ENCODE measurements around the gene STARD10. TPM values are rescaled to one million over a fixed set of nuclear protein-coding genes. Genes with fewer than 3 reads are reported as not detected.
A peak's percentile ranks its signal among the peaks of the same experiment; 100 is the strongest.

STARD10 gene
- total RNA-seq, 1 experiment from 2014 or later: 1,283 TPM

DNA sequence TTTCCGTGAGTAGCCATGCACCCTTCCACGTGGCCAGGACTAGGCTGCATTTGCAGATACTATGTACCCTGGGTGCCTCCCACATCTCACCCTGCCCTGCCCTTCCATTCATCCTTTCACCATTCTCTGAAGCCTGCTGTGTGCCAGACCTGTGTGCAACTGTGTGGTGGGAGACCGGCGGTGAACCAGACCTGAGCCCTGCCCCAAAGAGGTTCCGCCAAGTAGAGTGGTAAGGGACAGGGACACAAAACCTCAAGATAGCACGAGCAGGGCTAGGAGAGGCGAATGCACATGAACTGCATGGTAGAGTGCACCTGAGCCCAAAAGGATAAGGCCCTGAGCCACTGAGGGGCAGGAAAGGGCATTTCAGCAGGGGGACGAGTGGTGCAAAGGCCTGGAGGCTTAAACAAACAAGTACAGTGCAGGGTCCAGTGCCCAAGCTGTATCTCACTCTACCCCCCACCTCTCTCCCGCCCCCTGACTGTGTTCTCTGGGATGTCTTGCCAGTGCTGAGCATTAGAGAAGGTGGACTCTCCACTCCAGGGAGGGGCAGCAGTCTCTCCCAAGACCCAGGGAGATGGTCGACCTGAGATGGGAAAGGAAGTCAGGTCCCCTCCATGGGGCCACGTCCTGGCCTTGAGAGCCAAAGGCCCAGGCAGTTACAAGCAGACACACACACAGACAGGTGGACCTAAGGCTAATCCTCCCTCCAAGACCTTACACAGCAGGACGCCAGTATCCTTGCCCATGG is 27.5 kb downstream of the STARD10 start:
- no peak for DNase-seq (ENCODE audit: low spot score)

DNA sequence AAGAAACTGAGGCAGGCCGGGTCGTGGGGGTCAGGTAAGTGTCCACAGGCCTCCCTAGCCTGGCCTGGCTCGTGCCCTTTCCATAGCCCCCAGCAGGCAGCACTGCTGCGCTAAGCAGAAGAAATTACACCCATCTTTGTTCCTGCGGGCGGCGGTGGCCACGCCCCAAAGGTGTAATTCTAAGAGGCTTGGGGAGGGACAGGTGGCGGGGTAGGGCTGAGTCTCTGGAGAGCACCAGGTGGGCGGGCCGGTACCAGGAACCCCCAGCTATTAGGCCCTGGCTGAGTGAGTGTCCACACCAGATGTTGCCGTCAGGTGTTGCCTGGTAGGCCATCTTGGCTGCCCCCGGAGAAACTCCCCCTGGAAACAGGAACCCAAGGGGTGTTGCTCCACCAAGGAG is 29.3 kb downstream of the STARD10 start:
- DNase-seq (ENCODE audit: low spot score): peak; percentile 36

DNA sequence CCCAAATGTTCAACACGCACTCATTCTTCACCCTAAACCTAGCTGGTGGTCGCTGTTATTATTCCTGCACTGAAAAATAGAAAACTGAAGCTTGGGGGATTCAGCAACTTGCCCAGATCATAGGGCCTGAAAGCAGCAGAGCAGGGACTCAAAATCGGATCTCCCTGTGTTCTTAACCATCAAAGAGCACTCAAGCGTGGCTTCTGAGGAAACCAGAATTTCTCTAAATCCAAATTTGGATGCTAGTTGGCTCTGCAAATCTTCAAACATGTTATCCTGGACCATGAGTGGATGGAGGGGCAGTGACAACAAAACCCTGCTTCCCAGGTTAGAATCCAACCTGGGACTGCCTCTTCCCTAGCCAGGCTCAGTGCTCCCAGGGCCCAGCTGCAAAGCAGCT is 30.0 kb downstream of the STARD10 start:
- no peak for DNase-seq (ENCODE audit: low spot score)

DNA sequence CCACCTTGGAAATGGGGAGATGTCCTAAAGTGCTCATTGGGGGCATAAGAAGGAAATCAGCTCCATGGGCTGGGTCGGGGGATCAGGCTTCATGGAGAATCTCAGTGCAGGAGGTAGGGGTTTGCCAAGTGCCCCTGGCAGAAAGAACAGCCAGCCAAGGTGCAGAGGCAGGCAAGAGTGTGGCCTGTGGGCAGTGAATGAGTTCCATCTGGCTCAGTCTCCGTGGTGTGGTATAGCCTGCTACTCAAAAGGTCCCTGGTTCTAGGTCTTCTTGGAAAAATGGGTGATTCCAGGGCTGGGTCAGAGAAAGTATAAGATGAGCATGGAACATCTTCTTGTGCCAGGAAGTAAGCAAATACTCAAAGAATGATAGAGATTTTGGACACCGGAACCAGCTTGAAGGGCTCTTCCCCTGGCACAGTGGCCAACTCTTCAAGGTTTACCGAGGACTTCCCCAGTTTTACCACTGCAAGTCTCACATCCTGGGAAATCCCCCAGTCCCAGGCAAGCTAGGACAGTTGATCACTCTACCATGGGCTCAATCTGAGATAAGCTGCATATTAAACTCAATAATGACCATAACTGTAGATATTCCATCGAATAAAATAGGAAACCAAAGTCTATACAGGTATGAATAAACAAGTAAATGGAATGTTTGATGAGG is 31.1 kb downstream of the STARD10 start:
- no peak for DNase-seq (ENCODE audit: low spot score)

DNA sequence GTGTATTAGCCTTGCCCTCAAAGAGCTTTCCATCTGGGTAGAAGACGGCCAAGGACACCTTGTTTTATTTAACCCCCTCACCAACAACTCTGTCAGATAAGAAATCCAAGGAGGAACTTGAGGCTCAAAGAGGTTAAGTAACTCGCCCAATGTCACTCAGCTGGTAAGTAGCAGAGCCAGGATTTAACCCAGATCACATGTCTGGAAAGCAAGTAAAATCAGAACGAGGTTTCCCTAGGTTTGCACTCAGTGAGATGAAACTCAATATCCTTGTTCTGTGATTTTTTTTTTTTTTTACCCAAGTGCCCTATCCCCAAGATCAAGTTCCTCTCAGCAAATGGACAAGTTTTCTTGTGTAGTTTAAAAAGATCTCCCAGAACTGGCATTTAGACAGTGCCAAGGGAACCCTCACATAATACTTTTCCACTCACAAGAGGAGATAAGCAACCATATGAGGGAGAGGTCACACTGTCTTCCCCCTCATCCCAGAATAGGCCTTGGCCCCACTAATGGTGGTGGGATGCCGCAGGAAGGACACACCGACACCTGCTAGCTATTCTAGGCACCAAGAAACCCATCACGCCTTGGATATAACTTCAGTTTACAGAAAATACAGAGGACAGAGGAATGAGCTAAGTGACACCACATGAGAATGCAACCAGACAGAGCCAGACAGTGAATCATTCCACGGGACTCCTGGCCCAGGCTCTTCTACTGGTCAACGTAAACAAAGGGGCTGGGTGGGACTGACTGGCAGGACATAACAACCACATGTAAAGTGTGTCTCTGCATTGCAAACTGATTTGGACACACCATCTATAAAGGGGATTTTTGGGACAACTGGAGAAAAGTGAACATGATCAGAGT is 33.1 kb downstream of the STARD10 start:
- no peak for DNase-seq (ENCODE audit: low spot score)

DNA sequence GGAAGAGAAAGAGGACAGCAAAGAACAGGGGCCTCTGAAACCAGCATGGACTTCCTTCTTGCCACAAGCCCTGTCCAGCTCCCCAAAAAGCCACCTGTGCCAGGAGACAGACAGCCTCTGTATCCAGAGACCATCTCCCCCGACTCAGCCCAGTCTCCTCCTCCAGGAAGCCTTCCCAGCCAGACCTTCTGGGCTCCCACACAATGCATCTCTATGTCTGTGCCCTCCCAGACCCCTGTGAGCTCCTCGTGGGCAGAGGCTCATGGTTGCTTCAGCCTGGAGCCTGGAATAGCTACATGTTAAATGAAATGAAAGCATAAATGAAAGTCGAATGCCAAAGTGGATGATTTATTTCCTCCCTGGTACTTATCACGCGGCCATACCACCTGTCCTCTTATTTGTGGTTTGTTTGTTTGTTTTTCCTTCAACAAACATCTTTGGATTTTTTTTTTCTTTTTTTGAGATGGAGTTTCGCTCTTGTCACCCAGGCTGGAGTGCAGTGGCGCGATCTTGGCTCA is 34.3 kb downstream of the STARD10 start:
- no peak for DNase-seq (ENCODE audit: low spot score)

DNA sequence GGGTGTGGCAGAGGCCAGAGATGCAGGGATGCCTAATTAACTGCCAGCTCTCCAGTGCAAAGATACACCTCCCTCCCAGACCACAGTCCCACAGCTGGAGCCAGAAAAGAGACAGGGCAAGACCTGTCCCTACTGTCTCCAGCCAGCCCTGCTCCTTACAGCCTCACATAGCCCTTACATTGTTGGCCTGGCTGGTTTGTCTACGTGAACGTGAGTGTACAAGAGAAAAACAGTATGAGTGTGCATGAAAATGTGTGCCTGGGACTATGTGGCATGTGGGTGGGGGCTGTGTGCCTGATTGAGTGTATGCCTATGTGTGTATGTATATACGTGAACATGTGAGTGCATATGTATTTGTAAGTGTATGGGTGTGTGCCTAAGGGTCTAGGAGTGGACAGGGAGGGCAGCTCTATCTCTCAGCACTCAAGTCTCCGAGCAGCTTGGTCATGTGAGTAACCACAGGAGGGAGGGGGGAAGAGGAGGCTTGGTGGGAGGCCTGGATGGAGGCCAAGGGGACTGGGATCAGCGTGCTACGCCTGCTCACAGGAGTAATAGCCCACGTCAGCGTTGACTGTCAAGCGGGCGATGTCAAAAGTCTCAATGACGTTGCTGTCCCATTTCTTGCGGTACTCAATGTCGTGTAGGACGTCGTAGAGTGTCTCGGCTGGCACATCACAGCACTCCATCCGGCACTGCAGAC is 35.0 kb downstream of the STARD10 start:
- DNase-seq (ENCODE audit: low spot score): no peak

DNA sequence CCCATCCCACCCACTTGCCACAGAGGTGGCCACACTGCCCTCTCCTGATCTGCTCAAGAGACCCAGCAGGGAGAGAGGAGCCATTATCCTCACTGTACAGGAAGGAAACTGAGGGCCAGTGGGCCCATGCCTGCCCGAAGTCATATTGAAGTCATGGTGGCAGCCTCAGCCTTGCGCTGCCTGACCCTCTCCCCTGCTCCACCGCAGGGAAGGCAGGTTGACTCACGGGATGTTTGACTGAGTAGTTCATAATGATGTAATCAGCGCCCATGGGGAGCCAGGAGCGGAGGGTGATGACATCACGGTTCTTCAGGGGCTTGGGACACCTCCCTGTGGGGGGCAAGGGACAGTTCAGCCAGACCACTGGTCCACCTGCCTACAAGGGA is 35.5 kb downstream of the STARD10 start:
- no peak for DNase-seq (ENCODE audit: low spot score)

DNA sequence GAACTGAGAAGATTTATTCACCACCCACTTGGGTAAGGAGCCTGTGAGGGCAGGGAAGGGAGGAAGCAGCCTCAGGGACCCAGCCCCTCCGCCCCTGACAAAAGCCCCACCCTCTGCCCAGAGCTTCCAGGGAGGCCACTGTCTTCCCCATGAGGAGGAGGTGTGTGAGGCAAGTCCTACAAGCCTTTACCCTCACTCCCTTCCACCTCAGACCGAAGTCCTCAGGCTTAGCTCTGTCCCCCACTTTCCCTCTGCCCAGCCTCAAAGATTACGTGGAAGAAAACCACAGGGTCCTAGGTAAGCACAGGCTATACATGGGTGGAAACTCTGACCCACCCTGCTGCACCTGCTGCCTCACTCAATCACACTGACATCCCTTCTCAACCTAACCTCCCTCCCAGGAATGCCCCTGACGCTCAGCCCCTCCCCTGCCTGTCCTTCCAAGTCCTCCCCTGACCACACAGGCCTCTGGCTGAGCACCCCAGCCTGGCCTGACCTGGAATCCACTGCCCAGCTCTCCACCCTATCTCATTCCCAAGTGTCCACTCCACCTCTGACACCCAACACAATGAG is 38.0 kb downstream of the STARD10 start:
- DNase-seq (ENCODE audit: low spot score): peak; percentile 17

DNA sequence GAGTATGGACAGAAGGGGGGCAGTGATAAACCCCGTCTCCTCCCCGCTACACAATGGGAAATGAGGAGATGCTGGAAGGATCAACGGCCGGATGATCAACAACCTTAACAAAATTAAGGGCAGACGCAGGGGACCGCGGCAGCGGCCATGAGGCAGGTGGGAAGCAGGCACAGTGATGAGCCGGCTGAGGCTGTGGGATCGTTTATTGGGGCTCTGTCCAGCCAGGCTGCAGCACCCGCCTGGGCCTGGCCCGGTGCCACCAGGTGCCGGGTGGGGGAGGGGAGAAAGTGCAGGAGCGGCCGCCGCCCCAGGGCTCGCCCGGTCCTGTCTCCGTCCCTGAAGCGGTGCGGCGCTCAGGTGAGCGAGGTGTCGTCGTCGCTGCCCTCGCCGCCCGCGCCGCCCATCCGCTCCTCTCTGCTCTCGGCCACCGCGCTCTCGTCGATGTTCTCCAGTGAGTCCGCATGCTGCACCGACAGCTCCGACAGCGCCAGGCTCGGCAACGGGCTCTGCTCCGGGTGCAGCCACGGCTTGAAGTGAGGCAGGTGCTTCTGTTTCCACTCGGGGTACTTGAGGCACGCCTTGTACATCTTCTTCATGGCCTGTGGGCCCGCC is 39.2 kb downstream of the STARD10 start:
- DNase-seq (ENCODE audit: low spot score): no peak

DNA sequence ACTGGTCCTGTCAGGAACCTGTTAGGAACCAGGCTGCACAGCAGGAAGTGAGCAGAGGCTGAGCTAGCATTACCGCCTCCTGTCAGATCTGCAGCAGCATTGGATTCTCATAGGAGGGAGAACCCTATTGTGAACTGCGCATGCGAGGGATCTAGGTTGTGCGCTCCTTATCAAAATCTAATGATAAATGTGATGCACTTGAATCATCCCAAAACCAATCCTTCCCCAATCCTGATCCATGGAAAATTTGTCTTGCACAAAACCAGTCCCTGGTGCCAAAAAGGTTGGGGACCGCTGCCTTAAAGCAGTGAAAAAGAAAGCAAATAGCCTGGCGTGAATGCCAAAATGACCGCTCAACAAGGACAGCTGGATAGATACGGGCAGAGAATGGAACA is 39.7 kb downstream of the STARD10 start:
- DNase-seq (ENCODE audit: low spot score): no peak

DNA sequence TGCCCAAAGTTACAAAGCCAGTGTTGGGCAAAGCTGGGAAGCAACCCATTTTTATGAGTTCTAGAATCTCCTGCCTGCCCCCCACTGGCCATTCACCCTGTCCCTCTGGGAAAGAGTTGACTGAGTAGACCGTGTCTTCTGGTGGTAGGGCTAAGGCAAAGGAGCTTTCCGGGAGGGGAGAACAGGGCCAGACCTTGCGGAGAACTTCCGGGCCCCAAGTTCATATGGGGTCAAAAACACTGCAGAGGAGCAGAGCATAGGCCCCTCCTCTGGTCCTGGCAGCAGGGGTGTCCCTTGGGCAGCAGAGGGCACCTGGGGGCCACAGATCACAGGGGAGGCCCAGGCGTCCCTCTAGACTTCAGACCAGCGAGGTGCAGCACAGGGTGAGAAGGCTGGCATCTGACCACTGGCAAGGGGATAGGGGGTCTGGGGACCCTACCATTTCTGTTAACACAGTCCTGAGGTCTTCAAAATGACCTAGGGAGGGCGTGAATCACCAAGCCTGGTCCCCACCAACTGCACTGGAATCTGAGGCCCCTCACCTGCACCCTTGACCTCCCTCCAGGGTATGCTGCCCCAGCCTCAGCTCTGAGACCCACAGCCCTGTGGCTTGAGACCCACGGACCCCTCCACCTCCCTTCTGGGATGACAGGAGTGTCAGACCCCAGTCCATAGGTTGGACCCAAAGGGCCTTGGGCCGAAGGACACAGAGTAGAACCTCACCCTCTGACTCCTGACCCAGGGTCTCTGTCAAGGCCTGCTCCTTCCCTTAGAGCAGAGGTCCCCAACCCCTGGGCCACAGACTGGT is 40.3 kb downstream of the STARD10 start:
- peak; percentile 51 for DNase-seq (ENCODE audit: low spot score)

DNA sequence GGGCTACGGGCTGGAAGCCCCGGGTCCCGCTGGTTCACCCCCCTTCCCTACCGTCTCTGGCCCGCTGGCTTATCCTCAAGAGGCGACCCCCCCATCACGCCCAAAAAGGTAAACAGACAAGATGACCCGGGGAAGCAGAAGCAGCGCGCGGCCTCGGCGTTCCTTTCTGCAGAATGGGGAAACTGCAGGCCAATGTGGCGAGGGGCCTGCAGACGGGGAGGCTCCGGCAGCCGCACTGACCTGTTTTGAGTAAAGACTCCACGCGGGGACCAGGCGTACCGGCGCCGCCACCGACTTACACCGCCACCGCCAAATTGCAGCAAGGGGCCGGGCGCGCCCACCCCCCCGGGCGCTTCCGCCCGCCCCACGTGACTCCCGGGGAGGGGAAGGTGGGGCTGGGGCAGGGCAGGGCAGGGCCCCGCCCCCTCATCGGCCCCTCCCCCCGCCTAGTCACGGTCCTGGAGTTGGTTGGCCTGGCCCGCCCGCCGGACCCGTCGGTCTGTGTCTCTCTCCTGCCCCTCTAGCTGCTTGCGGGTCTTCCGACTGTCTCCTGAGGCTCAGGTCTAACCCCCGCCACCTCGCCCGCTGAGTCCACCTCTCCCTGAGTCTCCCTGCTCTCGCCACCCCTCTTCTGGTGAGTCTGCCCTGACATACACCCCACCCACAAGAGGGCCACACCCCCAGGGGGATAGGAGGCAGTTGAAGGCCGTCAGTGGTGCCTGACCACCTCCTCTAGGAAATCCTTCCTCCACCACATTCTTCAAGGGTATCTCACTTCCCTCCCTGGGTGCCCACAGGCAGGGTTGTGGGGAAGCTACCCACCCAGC is 41.5 kb downstream of the STARD10 start, which contains the start of gene ARAP1:
Gene ARAP1, minus strand, starts transcription at position 321 of the 827 bp plus-strand sequence. CDS start 25,280 bp downstream, outside the sequence.
- DNase-seq (ENCODE audit: low spot score): peak; percentile 81

DNA sequence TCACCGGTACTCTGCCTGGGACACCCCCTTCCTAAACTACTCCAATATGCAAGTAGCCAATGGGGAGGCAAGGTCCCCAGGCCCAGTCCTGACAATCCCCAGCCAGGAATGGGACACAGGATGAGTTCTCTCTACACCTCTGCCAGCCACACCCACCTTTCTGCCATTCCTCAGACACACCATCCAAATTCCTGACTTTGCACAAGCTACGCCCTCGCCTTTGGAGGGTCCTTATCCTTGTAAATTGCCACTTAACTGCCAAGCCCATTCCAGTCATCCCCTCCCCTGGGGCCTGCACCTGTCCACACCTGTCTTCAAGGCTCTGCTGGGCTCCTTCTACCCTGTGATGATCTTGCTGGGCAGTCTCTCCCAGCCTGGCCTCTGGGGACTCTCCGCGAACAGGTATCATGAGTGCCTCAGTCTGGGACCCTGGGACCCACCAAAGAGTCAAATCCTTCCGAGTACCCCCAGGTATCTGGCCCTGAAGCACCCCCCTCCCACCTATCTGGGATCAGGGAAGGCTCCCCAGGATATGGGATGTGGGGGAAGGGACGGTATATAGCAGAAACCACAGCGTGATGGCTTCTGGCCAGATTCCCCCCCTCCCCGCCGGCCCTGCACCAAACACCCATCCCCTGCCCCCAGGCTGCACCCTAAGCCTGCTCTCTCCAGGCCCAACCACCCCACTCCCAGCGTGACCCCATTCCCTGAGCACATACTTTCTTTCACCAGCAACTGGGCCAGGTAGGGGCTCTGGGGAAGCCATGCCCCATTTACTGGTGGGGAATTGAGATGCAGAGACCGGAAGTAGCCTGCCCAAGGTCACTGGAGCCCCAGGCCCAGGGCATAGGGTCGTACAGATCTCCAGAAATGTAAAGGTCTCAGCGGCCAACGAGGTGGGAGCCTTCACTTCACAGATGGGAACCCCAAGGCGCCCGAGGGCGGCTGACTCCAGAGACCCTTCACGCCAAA is 42.4 kb downstream of the STARD10 start:
- peak; percentile 44 for DNase-seq (ENCODE audit: low spot score)

DNA sequence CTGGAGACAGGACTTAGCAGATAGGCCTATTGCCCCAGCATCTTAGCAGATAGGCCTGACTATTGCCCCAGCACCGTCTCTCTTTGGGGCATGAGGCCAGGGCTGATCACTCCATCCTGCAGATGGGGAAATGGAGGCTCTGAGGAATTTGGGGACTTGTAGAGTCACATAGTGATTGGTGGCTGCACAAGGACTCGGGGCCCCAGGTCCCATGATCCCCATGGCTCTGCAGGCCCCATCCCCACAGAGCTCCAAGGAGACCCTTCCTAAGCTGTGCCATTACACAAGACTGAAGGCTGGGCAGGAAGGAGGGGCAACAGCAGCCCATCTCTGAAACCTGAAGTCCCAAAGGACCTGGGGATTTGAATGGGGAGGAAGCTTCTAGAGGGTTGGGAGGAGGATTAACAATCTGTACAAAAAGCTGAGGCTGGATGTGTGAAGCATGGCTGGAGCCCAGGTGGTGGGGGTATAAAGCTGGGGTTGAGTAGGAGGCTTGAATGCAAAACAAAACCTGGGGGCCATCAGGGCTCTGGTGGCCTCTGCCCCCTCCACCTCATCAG is 43.2 kb downstream of the STARD10 start:
- DNase-seq (ENCODE audit: low spot score): no peak

DNA sequence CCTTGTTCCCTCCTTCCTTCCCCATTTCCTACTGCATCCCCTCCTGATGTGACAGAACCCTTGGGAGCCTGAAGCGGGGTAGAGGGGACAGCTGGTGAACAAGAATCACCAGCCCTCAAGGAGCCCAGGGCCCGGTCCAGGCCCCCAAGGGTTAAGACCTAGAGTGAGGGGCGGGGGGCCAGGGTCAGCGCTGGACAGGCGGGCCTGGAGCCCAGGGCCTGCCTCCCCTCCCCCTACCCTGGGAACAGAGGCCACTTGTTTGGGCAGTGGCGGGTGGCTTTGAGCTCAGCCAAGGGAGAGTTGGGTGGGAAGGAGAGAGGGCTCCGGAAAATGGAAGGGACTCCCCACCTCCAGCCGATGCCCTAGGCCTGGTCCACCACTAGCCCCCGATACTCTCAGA is 43.8 kb downstream of the STARD10 start:
- no peak for DNase-seq (ENCODE audit: low spot score)

DNA sequence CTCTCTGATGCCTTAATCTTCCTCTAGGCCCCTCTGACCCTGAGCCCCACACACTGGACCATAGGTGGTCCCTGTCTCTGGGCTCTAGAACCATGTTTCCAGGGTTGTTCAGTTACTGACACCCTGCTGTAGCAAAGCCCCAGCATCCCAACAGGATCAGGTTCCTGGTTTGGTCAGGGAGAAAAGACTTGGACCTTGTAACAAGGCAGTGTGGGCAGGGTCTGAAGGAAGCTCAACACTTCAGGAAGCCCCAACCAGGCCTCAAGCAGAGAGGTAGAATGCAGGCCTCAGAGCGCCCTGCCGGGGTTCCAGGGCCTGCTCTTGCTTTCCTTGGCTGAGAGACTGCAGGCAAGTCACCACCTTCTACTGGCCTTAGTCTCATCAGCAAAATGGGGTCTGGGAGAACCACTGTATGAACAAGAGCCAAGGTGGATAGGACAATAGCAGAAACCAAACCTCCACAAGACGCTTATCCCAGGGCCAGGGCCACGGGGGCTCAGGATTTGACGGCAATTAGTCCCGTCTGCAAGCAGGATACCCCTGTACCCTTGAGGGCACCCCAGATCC is 46.5 kb downstream of the STARD10 start:
- DNase-seq (ENCODE audit: low spot score): no peak
